HEK293T (cell line): ENCODE measurements around the gene ADAM22.

Source experiments
- ARNT ChIP-seq: fragments of 450-650 bp; IDR thresholded peaks from 2 replicates; pipeline ENCODE4 v1.6.1; 2017; ENCODE audit warnings: mild to moderate bottlenecking
- BHLHE40 ChIP-seq: fragments of 450-650 bp; IDR thresholded peaks from 2 replicates; pipeline ENCODE4 v1.6.1; 2016; ENCODE audit warnings: mild to moderate bottlenecking, moderate library complexity, borderline replicate concordance
- CTBP1 ChIP-seq: fragments of 450-650 bp; IDR thresholded peaks from 2 replicates; pipeline ENCODE4 v1.6.1; 2016; ENCODE audit warnings: borderline replicate concordance
- FOXA1 ChIP-seq: fragments of 450-650 bp; IDR thresholded peaks from 2 replicates; pipeline ENCODE4 v1.6.1; 2016; ENCODE audit warnings: mild to moderate bottlenecking
- FOXK2 ChIP-seq: fragments of 450-650 bp; IDR thresholded peaks from 2 replicates; pipeline ENCODE4 v1.6.1; 2016; ENCODE audit warnings: mild to moderate bottlenecking
- FOXM1 ChIP-seq: fragments of 450-650 bp; IDR thresholded peaks from 2 replicates; pipeline ENCODE4 v1.6.1; 2017; ENCODE audit warnings: mild to moderate bottlenecking, borderline replicate concordance
- HDGF ChIP-seq: fragments of 450-650 bp; IDR thresholded peaks from 2 replicates; pipeline ENCODE4 v1.6.1; 2017; ENCODE audit warnings: antibody characterized with exemption, borderline replicate concordance
- NFRKB ChIP-seq: fragments of 450-650 bp; IDR thresholded peaks from 2 replicates; pipeline ENCODE4 v1.6.1; 2016; ENCODE audit warnings: mild to moderate bottlenecking, moderate library complexity
- PKNOX1 ChIP-seq: fragments of 450-650 bp; IDR thresholded peaks from 2 replicates; pipeline ENCODE4 v1.6.1; 2016
- SP1 ChIP-seq: fragments of 450-650 bp; IDR thresholded peaks from 2 replicates; pipeline ENCODE4 v1.6.1; 2017
- SUZ12 ChIP-seq: fragments of 450-650 bp; IDR thresholded peaks from 2 replicates; pipeline ENCODE4 v1.6.1; 2016; ENCODE audit warnings: mild to moderate bottlenecking
- TARDBP ChIP-seq: fragments of 450-650 bp; IDR thresholded peaks from 2 replicates; pipeline ENCODE4 v1.6.1; 2016

DNA sequence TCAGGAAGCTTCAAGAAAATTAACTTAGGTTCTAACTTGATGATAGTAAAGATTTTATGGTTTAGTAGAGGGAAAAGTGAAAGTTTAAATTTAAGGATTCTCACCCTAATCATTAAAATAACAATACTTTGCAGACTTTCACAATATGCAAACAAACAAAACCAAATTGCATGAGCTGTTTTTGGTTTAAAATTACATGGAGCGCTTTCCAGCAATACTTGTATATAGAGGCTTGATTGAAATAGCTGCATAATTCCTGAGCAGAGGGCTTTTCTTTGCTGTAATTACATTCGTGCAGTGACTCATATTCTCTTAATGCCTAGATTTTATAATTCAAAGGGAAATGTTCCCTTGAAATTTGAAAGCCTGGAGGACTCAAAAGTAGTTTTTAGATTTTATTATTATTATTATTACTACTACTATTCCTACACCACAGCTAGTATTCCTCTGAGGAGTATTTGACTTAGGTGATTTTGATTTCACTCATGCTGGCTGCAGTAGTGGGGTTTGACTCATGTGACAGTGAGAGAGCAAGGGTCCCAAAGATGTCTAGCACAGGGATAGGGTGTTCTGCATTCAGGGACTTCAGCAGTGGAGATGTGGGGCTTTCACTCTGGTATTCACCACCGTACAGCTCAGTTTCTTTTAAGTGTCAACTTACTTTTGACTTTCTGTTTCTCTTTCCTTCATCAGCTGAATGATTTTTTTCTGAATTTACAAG, 138.1 kb downstream of the ADAM22 start:
- TF ChIP-seq SP1 (no peak), FOXA1 (no peak), PKNOX1 (no peak), FOXK2 (no peak), NFRKB (no peak), BHLHE40 (no peak), FOXM1 (no peak), SUZ12 (no peak), HDGF (no peak), ARNT (no peak), CTBP1 (no peak), TARDBP (no peak)
